Cardiac fibroblast (primary cell): ENCODE results near the gene TPM4.

Experiments used
- DNase-seq, 2 donors: peaks; one replicate each; pipeline versions ENCODE4 v3.0.0 to v3.0.0-alpha.2; 2010; ENCODE audit warnings: low read depth in 2 of 2
- H3K4me3 ChIP-seq, 2 donors: replicated peaks in 1 of 2; 1 replicate in 1 of 2; 2 replicates in 1 of 2; pipeline ENCODE4 v1.5.1; 2011; ENCODE audit warnings: low read depth in 2 of 2, low read length in 2 of 2, mild to moderate bottlenecking in 2 of 2, moderate library complexity in 1 of 2
- CTCF ChIP-seq: IDR thresholded peaks from one replicate; pipeline ENCODE4 v1.5.1; 2011; ENCODE audit warnings: low read depth, mild to moderate bottlenecking, low read length, inconsistent platforms

The TPM4 gene

GRCh38 chr19:16125737-16126495 lies 49.6 kb downstream of the TPM4 start:
- no peak for TF ChIP-seq CTCF
- no peak for DNase-seq
- H3K4me3 ChIP-seq = no peak overlapping the region

- TF ChIP-seq CTCF = no peak
- no peak overlapping the region for H3K4me3 ChIP-seq
- DNase-seq = no peak
These were observed 50.8 kb downstream of the TPM4 start for GRCh38 chr19:16127080-16127479.

- TF ChIP-seq CTCF = no peak
- no peak for DNase-seq
- no peak overlapping the region for H3K4me3 ChIP-seq
These were observed 51.6 kb downstream of the TPM4 start for GRCh38 chr19:16127776-16128371.

- H3K4me3 ChIP-seq = no peak overlapping the region
- no peak for DNase-seq
- no peak for TF ChIP-seq CTCF
These were observed 55.4 kb downstream of the TPM4 start for GRCh38 chr19:16131648-16132047.

GRCh38 chr19:16133818-16134217 lies 57.5 kb downstream of the TPM4 start:
- H3K4me3 ChIP-seq = no peak overlapping the region
- TF ChIP-seq CTCF = no peak
- DNase-seq = no peak

- TF ChIP-seq CTCF = no peak
- DNase-seq = no peak
- no peak overlapping the region for H3K4me3 ChIP-seq
These were observed 58.2 kb downstream of the TPM4 start for GRCh38 chr19:16134510-16134909.
